Stimulated activated naive B cell treated with anti-CD40 and anti-IgM and Interleukin-4, amounts not matched to agents 10 μg/mL and 1 μg/mL and 100 μg/mL, for 72 hours (primary cell): Measurements from ENCODE around the gene RIN3.
"Not testable (repeated sequence)": the region's sequence is repeated elsewhere in the genome, so short reads cannot be mapped to it uniquely, and the experiment has no call there.

Source experiments
- ATAC-seq, 2 donors: fragments of 150-1000 bp; cut with Tn5 transposase; replicated peaks; 2 replicates each; pipeline ENCODE4 v1.10.0; 2021; ENCODE audit warnings: moderate library complexity in 1 of 2
- DNase-seq: peaks from one replicate; pipeline ENCODE4 v3.0.0; 2021
- H3K27ac Mint-ChIP-seq: one replicate; pipeline ENCODE4 v1.8.0; 2022; ENCODE audit warnings: mild to moderate bottlenecking, mixed read lengths
- H3K27me3 Mint-ChIP-seq, 2 donors: one replicate each; pipeline ENCODE4 v1.8.0; 2022; ENCODE audit warnings: mixed read lengths in 2 of 2
- H3K36me3 Mint-ChIP-seq, 2 donors: one replicate each; pipeline ENCODE4 v1.8.0; 2022; ENCODE audit warnings: mixed read lengths in 2 of 2, mild to moderate bottlenecking in 1 of 2
- H3K4me1 Mint-ChIP-seq, 2 donors: one replicate each; pipeline ENCODE4 v1.8.0; 2022; ENCODE audit warnings: mixed read lengths in 2 of 2, mild to moderate bottlenecking in 1 of 2
- H3K4me3 Mint-ChIP-seq, 2 donors: one replicate each; pipeline ENCODE4 v1.8.0; 2022; ENCODE audit warnings: mild to moderate bottlenecking in 2 of 2, mixed read lengths in 2 of 2, moderate library complexity in 1 of 2
- H3K9me3 Mint-ChIP-seq, 2 donors: one replicate each; pipeline ENCODE4 v1.8.0; 2022; ENCODE audit warnings: mixed read lengths in 2 of 2, mild to moderate bottlenecking in 1 of 2

Gene RIN3

GRCh38 chr14:92635031-92635430, 121.5 kb downstream of the RIN3 start:
- Mint-ChIP-seq H3K4me3 (no peak overlapping the region), H3K4me1 (peaks cover 40 to 41% of the 10 kb centered on the region in 2 donors), H3K27ac (peak overlapping the region; percentile 42), H3K9me3 (no peaks in the 10 kb centered on the region), H3K36me3 (peaks cover 2 to 8% of the 10 kb centered on the region in 2 donors), H3K27me3 (no peaks in the 10 kb centered on the region)
- DNase-seq (no peak), ATAC-seq (no peak)

GRCh38 chr14:92635896-92636295, 122.3 kb downstream of the RIN3 start:
- Mint-ChIP-seq H3K4me3 (no peak overlapping the region), H3K4me1 (peaks cover 35 to 39% of the 10 kb centered on the region in 2 donors), H3K27me3 (no peaks in the 10 kb centered on the region), H3K27ac (peak overlapping the region; percentile 73), H3K36me3 (peaks cover 2 to 8% of the 10 kb centered on the region in 2 donors), H3K9me3 (no peaks in the 10 kb centered on the region)
- ATAC-seq (no peak), DNase-seq (no peak)

GRCh38 chr14:92637228-92637627, 123.6 kb downstream of the RIN3 start:
- peaks cover 3 to 16% of the 10 kb centered on the region in 2 donors for H3K36me3 Mint-ChIP-seq
- DNase-seq (no peak), ATAC-seq (no peak)
- H3K4me3 Mint-ChIP-seq = no peak overlapping the region
- peaks cover 32 to 34% of the 10 kb centered on the region in 2 donors for H3K4me1 Mint-ChIP-seq
- H3K27me3 Mint-ChIP-seq = no peaks in the 10 kb centered on the region
- H3K27ac Mint-ChIP-seq = no peak overlapping the region
- no peaks in the 10 kb centered on the region for H3K9me3 Mint-ChIP-seq

DNA sequence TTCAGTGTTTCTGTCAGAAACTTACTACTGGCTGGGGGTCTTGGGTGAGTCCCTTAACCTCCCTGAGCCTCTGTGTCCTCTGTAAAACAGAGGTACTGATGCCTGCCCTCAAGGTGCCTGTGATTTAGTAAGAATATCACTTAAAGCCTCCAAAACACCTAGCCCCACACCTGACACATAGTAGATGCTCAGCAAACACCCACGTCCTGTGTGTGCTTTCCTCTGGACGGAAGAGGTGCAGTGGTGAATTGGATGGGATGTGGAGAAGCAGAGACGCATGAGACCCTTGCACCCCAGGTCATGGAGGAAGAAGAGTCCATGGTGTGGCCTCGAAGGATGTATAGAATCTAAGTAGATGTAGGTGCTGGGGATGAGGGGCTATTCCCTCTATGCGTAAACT, 124.3 kb downstream of the RIN3 start:
- Mint-ChIP-seq H3K9me3 (no peaks in the 10 kb centered on the region), H3K27ac (no peak overlapping the region), H3K27me3 (no peaks in the 10 kb centered on the region), H3K36me3 (peaks cover 3 to 21% of the 10 kb centered on the region in 2 donors), H3K4me1 (peaks cover 28% of the 10 kb centered on the region in 2 donors), H3K4me3 (no peak overlapping the region)
- DNase-seq (no peak), ATAC-seq (no peak)

DNA sequence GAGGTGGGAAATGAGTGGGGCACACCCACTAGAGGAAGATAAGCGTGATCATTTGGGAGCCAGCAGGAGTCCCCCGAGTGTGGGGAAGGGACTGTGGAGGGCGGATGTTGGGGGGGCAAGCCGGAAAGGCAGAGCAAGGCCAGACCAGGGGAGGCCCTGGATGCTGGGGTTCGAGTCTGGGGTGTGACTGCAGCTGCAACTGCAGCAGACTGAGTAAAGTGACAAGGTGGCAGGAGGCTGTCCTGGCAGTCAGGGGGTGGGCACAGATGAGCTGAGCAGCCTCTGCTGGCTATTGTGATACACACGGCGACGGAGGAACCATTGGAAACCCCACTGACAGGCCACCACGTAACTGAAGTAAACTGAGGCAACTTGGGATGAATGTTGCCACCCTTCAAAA, 124.7 kb downstream of the RIN3 start:
- ATAC-seq (no peak), DNase-seq (no peak)
- H3K27ac Mint-ChIP-seq = no peak overlapping the region
- H3K36me3 Mint-ChIP-seq = peaks cover 3 to 21% of the 10 kb centered on the region in 2 donors
- no peaks in the 10 kb centered on the region for H3K27me3 Mint-ChIP-seq
- peaks cover 24% of the 10 kb centered on the region in 2 donors for H3K4me1 Mint-ChIP-seq
- no peak overlapping the region for H3K4me3 Mint-ChIP-seq
- H3K9me3 Mint-ChIP-seq = no peaks in the 10 kb centered on the region

DNA sequence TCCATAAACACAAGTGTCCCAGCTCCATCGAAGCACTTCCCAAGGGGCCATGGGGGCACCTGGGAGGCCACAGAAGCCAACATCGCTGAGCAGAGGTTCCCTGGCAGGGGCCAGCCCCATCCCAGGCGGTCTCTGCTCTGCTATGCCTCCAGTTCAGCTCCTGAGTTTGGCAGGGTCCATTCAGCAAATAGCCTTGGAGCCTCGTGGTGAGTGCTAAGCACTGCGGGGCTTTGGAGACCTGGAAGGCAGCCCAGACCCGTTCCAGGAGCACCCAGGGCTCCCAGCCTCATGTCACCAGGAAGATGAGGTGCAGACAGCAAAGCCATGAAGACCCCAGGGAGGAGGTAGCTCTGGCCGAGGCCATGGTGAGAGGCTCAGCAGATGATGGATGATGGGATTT, 125.3 kb downstream of the RIN3 start:
- Mint-ChIP-seq H3K4me3 (no peak overlapping the region), H3K27ac (peak overlapping the region; percentile 48), H3K4me1 (peaks cover 18 to 19% of the 10 kb centered on the region in 2 donors), H3K36me3 (peaks cover 3 to 21% of the 10 kb centered on the region in 2 donors), H3K9me3 (no peaks in the 10 kb centered on the region), H3K27me3 (no peaks in the 10 kb centered on the region)
- ATAC-seq (no peak), DNase-seq (no peak)

GRCh38 chr14:92639472-92640117, 126.0 kb downstream of the RIN3 start:
- not testable (repeated sequence) for DNase-seq, H3K4me3 Mint-ChIP-seq, H3K27ac Mint-ChIP-seq, ATAC-seq, H3K9me3 Mint-ChIP-seq, H3K27me3 Mint-ChIP-seq
- H3K4me1 Mint-ChIP-seq = peaks cover 16 to 19% of the 10 kb centered on the region in 2 donors
- H3K36me3 Mint-ChIP-seq = peaks cover 3 to 28% of the 10 kb centered on the region in 2 donors

DNA sequence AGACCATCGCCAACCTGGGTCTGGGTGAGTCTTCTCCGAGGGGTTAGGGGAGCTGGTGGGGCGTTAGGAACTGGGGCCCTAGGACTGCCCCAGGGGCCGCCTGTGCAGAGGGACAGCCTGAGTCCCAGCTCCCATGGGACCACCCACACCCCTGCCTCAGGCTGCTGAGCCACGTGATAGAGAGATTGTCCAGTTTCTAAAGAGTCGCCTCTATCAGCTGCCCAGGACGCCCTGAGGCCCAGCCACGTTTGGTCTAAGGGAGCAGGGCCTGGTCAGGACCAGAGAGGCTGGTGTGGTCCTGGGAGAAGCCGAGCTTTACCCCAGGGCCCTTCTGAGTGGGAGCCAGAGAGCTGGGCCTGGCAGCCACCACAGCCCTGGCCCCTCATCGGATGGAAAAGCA, 127.7 kb downstream of the RIN3 start:
- no peak for DNase-seq
- peaks cover 0 to 4% of the 10 kb centered on the region in 2 donors for H3K9me3 Mint-ChIP-seq
- H3K4me3 Mint-ChIP-seq = no peak overlapping the region
- peaks cover 7 to 36% of the 10 kb centered on the region in 2 donors for H3K36me3 Mint-ChIP-seq
- H3K27ac Mint-ChIP-seq = no peak overlapping the region
- H3K27me3 Mint-ChIP-seq = no peaks in the 10 kb centered on the region
- no peak for ATAC-seq
- H3K4me1 Mint-ChIP-seq = peaks cover 4 to 10% of the 10 kb centered on the region in 2 donors

DNA sequence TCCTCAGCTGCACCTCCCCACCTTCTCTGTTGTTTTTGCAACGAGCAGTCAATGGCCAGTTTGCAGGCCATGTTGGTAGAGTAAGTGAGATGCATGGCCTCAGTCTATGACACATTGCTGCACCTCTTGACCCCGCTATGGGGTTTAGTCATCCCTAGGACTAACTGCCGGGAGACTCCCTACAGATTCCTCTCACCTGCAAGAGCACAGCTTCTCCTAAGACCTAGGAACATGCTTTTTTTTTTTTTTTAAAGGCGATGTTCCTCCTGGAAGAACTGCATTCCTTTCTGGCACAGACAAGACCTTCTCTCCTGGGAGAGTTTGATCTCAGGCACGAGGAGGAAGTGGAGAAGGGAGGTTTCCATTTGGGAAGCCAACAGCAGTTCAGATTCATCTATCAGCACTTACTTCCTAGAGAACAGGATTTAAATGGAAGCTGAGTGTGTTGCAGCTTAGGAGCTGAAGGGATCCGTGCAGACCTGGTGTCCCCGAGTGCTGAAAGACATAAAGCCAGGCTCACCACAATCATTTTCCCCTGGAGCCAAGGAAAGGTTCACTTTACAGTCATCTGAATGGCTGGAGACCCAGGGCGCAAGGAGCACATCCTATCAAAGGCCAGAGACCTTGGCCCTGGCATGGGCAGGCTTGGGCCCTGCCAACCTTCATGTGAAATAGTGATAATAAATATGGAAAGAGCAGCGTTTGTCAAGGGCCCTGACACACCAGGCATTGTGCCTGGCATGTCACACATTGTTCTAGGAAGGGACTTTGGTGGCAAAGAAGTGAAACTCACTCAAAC, 130.8 kb downstream of the RIN3 start:
- Mint-ChIP-seq H3K27me3 (no peaks in the 10 kb centered on the region), H3K9me3 (peaks cover 0 to 4% of the 10 kb centered on the region in 2 donors), H3K4me1 (peaks cover 30 to 35% of the 10 kb centered on the region in 2 donors), H3K27ac (no peak overlapping the region), H3K36me3 (peaks cover 7 to 37% of the 10 kb centered on the region in 2 donors), H3K4me3 (no peak overlapping the region)
- no peak for ATAC-seq
- no peak for DNase-seq

GRCh38 chr14:92644970-92645515, 131.5 kb downstream of the RIN3 start:
- Mint-ChIP-seq H3K4me1 (peaks cover 37 to 41% of the 10 kb centered on the region in 2 donors), H3K4me3 (no peak overlapping the region), H3K27me3 (no peaks in the 10 kb centered on the region), H3K9me3 (peaks cover 0 to 4% of the 10 kb centered on the region in 2 donors), H3K36me3 (peaks cover 7 to 37% of the 10 kb centered on the region in 2 donors), H3K27ac (no peak overlapping the region)
- no peak for ATAC-seq
- no peak for DNase-seq

GRCh38 chr14:92645841-92646478, 132.4 kb downstream of the RIN3 start:
- Mint-ChIP-seq H3K27ac (no peak overlapping the region), H3K27me3 (no peaks in the 10 kb centered on the region), H3K4me3 (no peak overlapping the region), H3K9me3 (peaks cover 0 to 4% of the 10 kb centered on the region in 2 donors), H3K4me1 (peaks cover 46 to 50% of the 10 kb centered on the region in 2 donors), H3K36me3 (peaks cover 8 to 37% of the 10 kb centered on the region in 2 donors)
- DNase-seq (no peak), ATAC-seq (no peak)

GRCh38 chr14:92646952-92647796, 133.6 kb downstream of the RIN3 start:
- H3K9me3 Mint-ChIP-seq = peaks cover 0 to 4% of the 10 kb centered on the region in 2 donors
- peaks cover 48 to 63% of the 10 kb centered on the region in 2 donors for H3K4me1 Mint-ChIP-seq
- H3K4me3 Mint-ChIP-seq = no peak overlapping the region
- H3K27me3 Mint-ChIP-seq = no peaks in the 10 kb centered on the region
- DNase-seq (no peak), ATAC-seq (no peak)
- H3K27ac Mint-ChIP-seq = peak overlapping the region; percentile 67
- peaks cover 8 to 31% of the 10 kb centered on the region in 2 donors for H3K36me3 Mint-ChIP-seq

GRCh38 chr14:92647797-92648279, 134.3 kb downstream of the RIN3 start:
- ATAC-seq = no peak
- Mint-ChIP-seq H3K4me3 (no peak overlapping the region), H3K9me3 (peaks cover 0 to 4% of the 10 kb centered on the region in 2 donors), H3K27me3 (no peaks in the 10 kb centered on the region), H3K4me1 (peaks cover 45 to 66% of the 10 kb centered on the region in 2 donors), H3K27ac (peak overlapping the region; percentile 33), H3K36me3 (peaks cover 11 to 29% of the 10 kb centered on the region in 2 donors)
- DNase-seq = no peak
